H9 (cell line): Measurements from ENCODE around the gene METTL21C. TPM values are rescaled to one million over a fixed set of nuclear protein-coding genes. Genes with fewer than 3 reads are reported as not detected.

Source experiments
- DNase-seq: peaks from one replicate; pipeline ENCODE4 v3.0.0-alpha.2; 2017
- H2AFZ ChIP-seq: one replicate; pipeline ENCODE4 v1.6.1; 2013; ENCODE audit warnings: mild to moderate bottlenecking, low read length, control low read depth, moderate library complexity
- H2AK5ac ChIP-seq: 2 replicates; pipeline ENCODE4 v1.6.1; 2013; ENCODE audit warnings: low read length, control low read depth, mixed read lengths; ENCODE audit not compliant: insufficient read length
- H2BK120ac ChIP-seq: one replicate; pipeline ENCODE4 v1.6.1; 2013; ENCODE audit warnings: low read depth, mild to moderate bottlenecking, low read length, control low read depth, inconsistent platforms; ENCODE audit not compliant: poor library complexity, severe bottlenecking
- H2BK12ac ChIP-seq: 2 replicates; pipeline ENCODE4 v1.6.1; 2013; ENCODE audit warnings: low read length, control low read depth, mixed read lengths, low read depth; ENCODE audit not compliant: insufficient read length
- H2BK15ac ChIP-seq: 2 replicates; pipeline ENCODE4 v1.6.1; 2013; ENCODE audit warnings: low read depth, low read length, control low read depth
- H2BK20ac ChIP-seq: one replicate; pipeline ENCODE4 v1.6.1; 2013; ENCODE audit warnings: low read depth, mild to moderate bottlenecking, low read length, control low read depth, inconsistent platforms; ENCODE audit not compliant: poor library complexity, severe bottlenecking
- H2BK5ac ChIP-seq: 2 replicates; pipeline ENCODE4 v1.6.1; 2013; ENCODE audit warnings: low read length, control low read depth, mixed read lengths; ENCODE audit not compliant: insufficient read length
- H3K14ac ChIP-seq: 2 replicates; pipeline ENCODE4 v1.6.1; 2013; ENCODE audit warnings: low read length, control low read depth; ENCODE audit not compliant: insufficient read depth
- H3K18ac ChIP-seq: 2 replicates; pipeline ENCODE4 v1.6.1; 2013; ENCODE audit warnings: low read depth, mild to moderate bottlenecking, mixed read lengths, low read length, control low read depth; ENCODE audit not compliant: insufficient read length
- H3K23ac ChIP-seq: 2 replicates; pipeline ENCODE4 v1.6.1; 2013; ENCODE audit warnings: low read length, control low read depth, mixed read lengths, low read depth; ENCODE audit not compliant: insufficient read length
- H3K23me2 ChIP-seq: 2 replicates; pipeline ENCODE4 v1.6.1; 2013; ENCODE audit warnings: low read depth, mild to moderate bottlenecking, mixed read lengths, low read length, control low read depth; ENCODE audit not compliant: insufficient read length, poor library complexity, severe bottlenecking
- H3K27ac ChIP-seq: 2 replicates; pipeline ENCODE4 v1.5.1; 2013; ENCODE audit warnings: low read length, control low read depth, mixed read lengths, low read depth; ENCODE audit not compliant: insufficient read length
- H3K27me3 ChIP-seq: 2 replicates; pipeline ENCODE4 v1.6.1; 2013; ENCODE audit warnings: low read length, control low read depth, inconsistent platforms; ENCODE audit not compliant: insufficient read depth
- H3K4ac ChIP-seq: 2 replicates; pipeline ENCODE4 v1.6.1; 2013; ENCODE audit warnings: low read depth, mild to moderate bottlenecking, control low read depth, inconsistent platforms, low read length, moderate library complexity
- H3K4me1 ChIP-seq: 2 replicates; pipeline ENCODE4 v1.6.1; 2013; ENCODE audit warnings: low read length, control low read depth, inconsistent platforms; ENCODE audit not compliant: insufficient read depth
- H3K4me2 ChIP-seq: 2 replicates; pipeline ENCODE4 v1.6.1; 2013; ENCODE audit warnings: low read length, control low read depth, mixed read lengths; ENCODE audit not compliant: insufficient read length, insufficient read depth
- H3K56ac ChIP-seq: 2 replicates; pipeline ENCODE4 v1.6.1; 2013; ENCODE audit warnings: low read depth, mild to moderate bottlenecking, mixed read lengths, low read length, control low read depth; ENCODE audit not compliant: insufficient read length
- H3K79me1 ChIP-seq: 2 replicates; pipeline ENCODE4 v1.6.1; 2013; ENCODE audit warnings: low read depth, mild to moderate bottlenecking, moderate library complexity, low read length, control low read depth, inconsistent platforms; ENCODE audit not compliant: insufficient read depth, poor library complexity, severe bottlenecking
- H3K79me2 ChIP-seq: 2 replicates; pipeline ENCODE4 v1.6.1; 2013; ENCODE audit warnings: low read length, control low read depth, inconsistent platforms; ENCODE audit not compliant: insufficient read depth
- H3K9ac ChIP-seq: 2 replicates; pipeline ENCODE4 v1.6.1; 2013; ENCODE audit warnings: low read length, control low read depth, mixed read lengths; ENCODE audit not compliant: insufficient read length; ENCODE audit errors: extremely low read depth
- H3K9me3 ChIP-seq: one replicate; pipeline ENCODE4 v1.6.1; 2013; ENCODE audit warnings: low read depth, low read length, inconsistent platforms; ENCODE audit not compliant: control insufficient read depth
- H3T11ph ChIP-seq: one replicate; pipeline ENCODE4 v1.6.1; 2013; ENCODE audit warnings: mild to moderate bottlenecking, low read length, control low read depth, inconsistent platforms
- H4K20me1 ChIP-seq: one replicate; pipeline ENCODE4 v1.6.1; 2013; ENCODE audit not compliant: control insufficient read depth, insufficient read length, insufficient read depth
- H4K5ac ChIP-seq: 2 replicates; pipeline ENCODE4 v1.6.1; 2013; ENCODE audit warnings: low read depth, mild to moderate bottlenecking, mixed read lengths, low read length, control low read depth; ENCODE audit not compliant: insufficient read length
- H4K8ac ChIP-seq: replicated peaks from 2 replicates; pipeline ENCODE4 v1.6.1; 2013; ENCODE audit warnings: low read length, control low read depth, mixed read lengths, low read depth; ENCODE audit not compliant: insufficient read length
- H4K91ac ChIP-seq: 2 replicates; pipeline ENCODE4 v1.6.1; 2013; ENCODE audit warnings: low read depth, mild to moderate bottlenecking, moderate library complexity, mixed read lengths, low read length, control low read depth; ENCODE audit not compliant: insufficient read length
- H3K27ac Mint-ChIP-seq, 3 experiments: 2 replicates in 2 of 3; 3 replicates in 1 of 3; pipeline ENCODE4 v1.8.0; 2020 to 2021; ENCODE audit warnings: mixed read lengths in 3 of 3, mild to moderate bottlenecking in 1 of 3, moderate library complexity in 1 of 3
- H3K27me3 Mint-ChIP-seq: 2 replicates; pipeline ENCODE4 v1.8.0; 2021; ENCODE audit warnings: low read depth, mild to moderate bottlenecking, moderate library complexity, mixed read lengths
- H3K36me3 Mint-ChIP-seq, 3 experiments: 2 replicates in 2 of 3; 3 replicates in 1 of 3; pipeline ENCODE4 v1.8.0; 2020 to 2021; ENCODE audit warnings: low read depth in 3 of 3, mixed read lengths in 3 of 3; ENCODE audit not compliant: insufficient read depth in 1 of 3
- H3K4me1 Mint-ChIP-seq, 2 experiments: 2 replicates each; pipeline ENCODE4 v1.8.0; 2020; ENCODE audit warnings: mixed read lengths in 2 of 2
- H3K4me3 Mint-ChIP-seq, 2 experiments: 2 replicates in 1 of 2; 3 replicates in 1 of 2; pipeline ENCODE4 v1.8.0; 2020 to 2021; ENCODE audit warnings: mild to moderate bottlenecking in 2 of 2, mixed read lengths in 2 of 2, moderate library complexity in 1 of 2
- H3K9me3 Mint-ChIP-seq, 2 experiments: 2 replicates in 1 of 2; 3 replicates in 1 of 2; pipeline ENCODE4 v1.8.0; 2020; ENCODE audit warnings: mild to moderate bottlenecking in 2 of 2, mixed read lengths in 2 of 2, moderate library complexity in 1 of 2
- WGBS: extraction: QIAGEN DNeasy Blood & Tissue Kit; methylation state at CpG from one replicate; pipeline ENCODE4 v1.1.7; 2013; ENCODE audit warnings: missing lambda C conversion rate, low lambda C conversion rate, mixed read lengths; ENCODE audit not compliant: insufficient read length; ENCODE audit errors: extremely low coverage; 5-methylcytosine and 5-hydroxymethylcytosine counted together
- total RNA-seq: library from RNA; stranded (reverse); gene quantifications from 2 replicates; pipeline ENCODE4 v1.2.1, GENCODE V29; 2021
- TF ChIP-seq, protein P1 (sequence below): fragments of 200-600 bp; sonication (generic); conservative IDR thresholded peaks from 3 replicates; pipeline ENCODE4 v1.8.0; 2021; ENCODE audit warnings: antibody characterized with exemption, mild to moderate bottlenecking

Gene METTL21C
- total RNA-seq, 1 experiment from 2014 or later: not detected

DNA sequence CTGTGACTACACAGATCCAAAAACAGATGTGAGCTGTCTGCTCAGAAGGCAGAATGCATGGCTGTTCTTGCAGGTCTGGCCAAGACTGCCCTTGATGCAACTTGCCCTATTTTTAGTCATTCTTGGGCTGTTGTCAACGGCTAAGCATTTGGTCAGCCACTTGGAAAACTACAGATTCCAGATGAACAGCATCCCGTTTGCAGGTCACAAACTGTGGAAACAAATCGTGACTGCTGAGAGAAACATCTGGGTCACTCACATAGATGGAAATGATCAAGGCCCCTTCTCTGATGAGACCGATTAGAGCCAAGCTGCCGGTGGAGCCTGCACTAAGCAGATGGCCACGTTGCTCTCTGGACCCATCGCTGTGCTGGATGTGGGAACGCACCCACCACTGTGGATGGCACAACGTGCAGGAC, 15.4 kb upstream of the METTL21C start:
- Histone ChIP-seq H2BK20ac (no peak overlapping the region), H2AK5ac (no peak overlapping the region), H3T11ph (no peak overlapping the region), H2BK15ac (no peak overlapping the region), H3K23me2 (no peaks in the 10 kb centered on the region), H3K79me1 (no peaks in the 10 kb centered on the region), H4K8ac (peak overlapping the region; percentile 14), H2AFZ (no peak overlapping the region), H3K79me2 (no peaks in the 10 kb centered on the region), H4K5ac (no peak overlapping the region), H3K4me2 (no peak overlapping the region), H3K56ac (no peak overlapping the region), H3K27me3 (no peaks in the 10 kb centered on the region), H4K20me1 (no peaks in the 10 kb centered on the region), H3K23ac (no peak overlapping the region), H3K4me1 (no peaks in the 10 kb centered on the region), H3K18ac (no peak overlapping the region), H4K91ac (no peak overlapping the region), H3K14ac (no peak overlapping the region), H3K9ac (no peak overlapping the region), H2BK120ac (no peak overlapping the region), H2BK5ac (no peak overlapping the region), H3K4ac (no peak overlapping the region), H3K27ac (no peak overlapping the region), H2BK12ac (no peak overlapping the region), H3K9me3 (no peaks in the 10 kb centered on the region)
- Mint-ChIP-seq H3K36me3 (no peaks in the 10 kb centered on the region; a peak in 1 of 7 replicates), H3K27ac (no peak overlapping the region), H3K27me3 (no peaks in the 10 kb centered on the region; the same call in 1 of the 2 replicates), H3K4me3 (no peak overlapping the region), H3K4me1 (no peaks in the 10 kb centered on the region), H3K9me3 (peaks cover 4 to 6% of the 10 kb centered on the region in 2 experiments; a peak in 1 of 5 replicates)
- TF ChIP-seq, protein P1, sequence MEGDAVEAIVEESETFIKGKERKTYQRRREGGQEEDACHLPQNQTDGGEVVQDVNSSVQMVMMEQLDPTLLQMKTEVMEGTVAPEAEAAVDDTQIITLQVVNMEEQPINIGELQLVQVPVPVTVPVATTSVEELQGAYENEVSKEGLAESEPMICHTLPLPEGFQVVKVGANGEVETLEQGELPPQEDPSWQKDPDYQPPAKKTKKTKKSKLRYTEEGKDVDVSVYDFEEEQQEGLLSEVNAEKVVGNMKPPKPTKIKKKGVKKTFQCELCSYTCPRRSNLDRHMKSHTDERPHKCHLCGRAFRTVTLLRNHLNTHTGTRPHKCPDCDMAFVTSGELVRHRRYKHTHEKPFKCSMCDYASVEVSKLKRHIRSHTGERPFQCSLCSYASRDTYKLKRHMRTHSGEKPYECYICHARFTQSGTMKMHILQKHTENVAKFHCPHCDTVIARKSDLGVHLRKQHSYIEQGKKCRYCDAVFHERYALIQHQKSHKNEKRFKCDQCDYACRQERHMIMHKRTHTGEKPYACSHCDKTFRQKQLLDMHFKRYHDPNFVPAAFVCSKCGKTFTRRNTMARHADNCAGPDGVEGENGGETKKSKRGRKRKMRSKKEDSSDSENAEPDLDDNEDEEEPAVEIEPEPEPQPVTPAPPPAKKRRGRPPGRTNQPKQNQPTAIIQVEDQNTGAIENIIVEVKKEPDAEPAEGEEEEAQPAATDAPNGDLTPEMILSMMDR: no peak
- no CpG with 5 or more reads among the region's 9 CpGs for WGBS
- DNase-seq: no peak
